ENCODE data around the gene TCTN1. TPM values are rescaled to one million over a fixed set of nuclear protein-coding genes. Genes with fewer than 3 reads are reported as not detected.

TCTN1 gene
- total RNA-seq, 1 experiment from 2014 or later = 58.3 TPM

- Histone ChIP-seq H3K4me3 (no peak overlapping the region), H3K4me2 (no peak overlapping the region), H4K20me1 (ENCODE audit: insufficient read depth) (no peaks in the 10 kb centered on the region), H3K9me2 (ENCODE audit: insufficient read depth) (no peaks in the 10 kb centered on the region), H3K36me3 (ENCODE audit: low read depth) (no peaks in the 10 kb centered on the region), H3K9me3 (ENCODE audit: insufficient read depth, low read depth) (no peaks in the 10 kb centered on the region), H3F3A (ENCODE audit: insufficient read depth, low read depth) (no peaks in the 10 kb centered on the region), H3K79me2 (ENCODE audit: low read depth) (no peaks in the 10 kb centered on the region), H3K27me3 (ENCODE audit: insufficient read depth, low read depth) (peaks cover 7% of the 10 kb centered on the region), H3K4me1 (replicated peaks; ENCODE audit: insufficient read depth) (no peaks in the 10 kb centered on the region), H2AFZ (no peak overlapping the region), H3K27ac (no peak overlapping the region)
- CTCF ChIA-PET = no interaction called here
- POLR2A ChIA-PET (ENCODE audit: unreplicated experiment) = no interaction called here
- no peak for DNase-seq
- intact Hi-C loops (cut with micrococcal nuclease; ENCODE audit: unreplicated experiment) = no loop called here
- TF ChIP-seq EZH2 (IDR thresholded peaks at IDR 0.05; ENCODE audit: low read depth) = no peak
- no peak for TF ChIP-seq CTCF (conservative IDR thresholded peaks at IDR 0.05)
- no TSS peak for BruUV-seq (replicated peaks)
Measured at GRCh38 chr12:110667671-110668070, 53.7 kb downstream of the TCTN1 start.

DNA sequence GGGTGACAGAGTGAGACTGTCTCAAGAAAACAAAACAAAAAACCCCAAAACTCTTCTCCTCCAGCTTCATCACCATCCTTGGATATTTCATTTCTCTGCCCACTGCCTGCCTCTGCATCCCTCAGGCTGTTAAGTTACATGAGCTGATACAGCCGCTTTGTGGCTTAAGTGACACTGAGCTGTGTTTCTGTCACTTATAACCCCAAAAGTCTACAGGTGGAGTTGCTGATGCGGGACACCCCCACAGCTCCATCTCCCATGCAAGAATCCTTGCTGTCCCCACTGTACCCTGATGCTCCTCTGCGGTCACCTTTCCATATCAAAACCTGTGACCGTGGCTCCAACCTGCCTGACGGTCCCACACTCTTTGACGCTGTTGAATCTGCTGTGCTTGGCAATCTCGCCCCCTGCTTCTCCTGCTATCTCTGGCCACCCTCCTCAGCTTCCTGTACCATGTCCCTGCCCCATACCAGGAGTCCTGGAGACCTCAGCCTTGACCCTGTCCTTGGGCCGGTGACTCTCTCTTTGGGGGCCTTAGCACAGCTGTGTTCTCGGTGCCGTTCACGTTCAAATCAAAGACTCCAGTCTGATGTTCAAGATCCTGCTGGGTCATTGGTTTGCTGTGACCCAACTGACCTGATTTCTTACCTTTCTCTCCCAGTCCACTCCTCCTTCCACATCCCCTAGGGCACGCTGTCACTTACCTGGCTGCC, 54.7 kb downstream of the TCTN1 start:
- H3K4me3 ChIP-seq = no peak overlapping the region
- no peaks in the 10 kb centered on the region for H3F3A ChIP-seq (ENCODE audit: insufficient read depth, low read depth)
- H3K79me2 ChIP-seq (ENCODE audit: low read depth) = no peaks in the 10 kb centered on the region
- no TSS peak for BruUV-seq (replicated peaks)
- no peaks in the 10 kb centered on the region for H3K4me1 ChIP-seq (replicated peaks; ENCODE audit: insufficient read depth)
- peaks cover 7% of the 10 kb centered on the region for H3K27me3 ChIP-seq (ENCODE audit: insufficient read depth, low read depth)
- ChIA-PET POLR2A (ENCODE audit: unreplicated experiment) (no interaction called here), CTCF (no interaction called here)
- H3K36me3 ChIP-seq (ENCODE audit: low read depth) = no peaks in the 10 kb centered on the region
- intact Hi-C loops (cut with micrococcal nuclease; ENCODE audit: unreplicated experiment) = no loop called here
- DNase-seq = no peak
- H2AFZ ChIP-seq = no peak overlapping the region
- H3K4me2 ChIP-seq = no peak overlapping the region
- no peak overlapping the region for H3K27ac ChIP-seq
- H3K9me2 ChIP-seq (ENCODE audit: insufficient read depth) = no peaks in the 10 kb centered on the region
- no peaks in the 10 kb centered on the region for H3K9me3 ChIP-seq (ENCODE audit: insufficient read depth, low read depth)
- H4K20me1 ChIP-seq (ENCODE audit: insufficient read depth) = no peaks in the 10 kb centered on the region
- TF ChIP-seq EZH2 (IDR thresholded peaks at IDR 0.05; ENCODE audit: low read depth) = no peak
- TF ChIP-seq CTCF (conservative IDR thresholded peaks at IDR 0.05) = no peak

DNA sequence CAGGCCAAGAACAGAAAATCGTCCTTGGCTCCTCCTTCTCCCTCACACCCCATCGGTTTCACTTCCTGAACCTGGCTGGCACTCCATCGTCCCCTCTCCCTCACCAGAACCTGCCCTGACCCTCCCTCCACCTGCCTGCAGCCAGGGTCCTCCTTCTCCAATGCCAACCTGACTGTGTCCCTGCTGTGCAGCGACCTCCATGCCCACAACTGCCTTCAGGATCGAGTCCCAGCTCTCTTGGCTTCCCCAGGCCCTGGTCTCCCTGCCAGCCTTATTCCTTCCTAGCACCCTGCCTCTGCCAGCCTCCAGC, 55.2 kb downstream of the TCTN1 start:
- H4K20me1 ChIP-seq (ENCODE audit: insufficient read depth) = no peaks in the 10 kb centered on the region
- H3F3A ChIP-seq (ENCODE audit: insufficient read depth, low read depth) = no peaks in the 10 kb centered on the region
- intact Hi-C loops (cut with micrococcal nuclease; ENCODE audit: unreplicated experiment) = no loop called here
- no peaks in the 10 kb centered on the region for H3K4me1 ChIP-seq (replicated peaks; ENCODE audit: insufficient read depth)
- H3K27me3 ChIP-seq (ENCODE audit: insufficient read depth, low read depth) = peaks cover 7% of the 10 kb centered on the region
- no peaks in the 10 kb centered on the region for H3K9me3 ChIP-seq (ENCODE audit: insufficient read depth, low read depth)
- H3K4me2 ChIP-seq = no peak overlapping the region
- no peak overlapping the region for H3K4me3 ChIP-seq
- H3K27ac ChIP-seq = no peak overlapping the region
- ChIA-PET CTCF (no interaction called here), POLR2A (ENCODE audit: unreplicated experiment) (no interaction called here)
- no peak overlapping the region for H2AFZ ChIP-seq
- DNase-seq = no peak
- no peaks in the 10 kb centered on the region for H3K9me2 ChIP-seq (ENCODE audit: insufficient read depth)
- no peaks in the 10 kb centered on the region for H3K36me3 ChIP-seq (ENCODE audit: low read depth)
- H3K79me2 ChIP-seq (ENCODE audit: low read depth) = no peaks in the 10 kb centered on the region
- TF ChIP-seq EZH2 (IDR thresholded peaks at IDR 0.05; ENCODE audit: low read depth) (no peak), CTCF (conservative IDR thresholded peaks at IDR 0.05) (no peak)
- no TSS peak for BruUV-seq (replicated peaks)

Data from PC-9 (cell line).